Liver (tissue), 9 donors: ENCODE measurements around the gene XCL1. TPM values are rescaled to one million over a fixed set of nuclear protein-coding genes. Genes with fewer than 3 reads are reported as not detected.

ENCODE experiments used
- DNase-seq: peaks from one replicate; pipeline ENCODE4 v3.0.0-alpha.2; 2017; ENCODE audit warnings: low spot score
- H3K27ac ChIP-seq, 2 donors: one replicate each; pipeline ENCODE4 v1.7.0; 2013; ENCODE audit warnings: inconsistent platforms in 2 of 2, low read length in 2 of 2, control low read depth in 1 of 2, low read depth in 1 of 2, mild to moderate bottlenecking in 1 of 2
- H3K27me3 ChIP-seq, 4 donors: one replicate each; pipeline versions ENCODE4 v1.6.1 to v1.7.0; 2013; ENCODE audit warnings: low read length in 3 of 4, inconsistent platforms in 1 of 4, mild to moderate bottlenecking in 1 of 4, moderate library complexity in 1 of 4; ENCODE audit not compliant: control insufficient read depth in 4 of 4, insufficient read depth in 4 of 4
- H3K36me3 ChIP-seq, 4 donors: one replicate each; pipeline versions ENCODE4 v1.6.1 to v1.7.0; 2013; ENCODE audit warnings: low read length in 3 of 4, mild to moderate bottlenecking in 3 of 4, low read depth in 1 of 4, moderate library complexity in 1 of 4; ENCODE audit not compliant: control insufficient read depth in 4 of 4, insufficient read depth in 3 of 4
- H3K4me1 ChIP-seq, 4 donors: one replicate each; pipeline versions ENCODE4 v1.6.1 to v1.7.0; 2013; ENCODE audit warnings: low read length in 3 of 4, mild to moderate bottlenecking in 3 of 4, moderate library complexity in 1 of 4; ENCODE audit not compliant: control insufficient read depth in 4 of 4, insufficient read depth in 4 of 4
- H3K4me3 ChIP-seq, 3 donors: one replicate each; pipeline versions ENCODE4 v1.6.1 to v1.7.0; 2013; ENCODE audit warnings: low read length in 3 of 3, control low read depth in 1 of 3, low read depth in 1 of 3, mild to moderate bottlenecking in 1 of 3
- H3K9ac ChIP-seq, 2 donors: one replicate each; pipeline ENCODE4 v1.7.0; 2013; ENCODE audit warnings: low read length in 2 of 2, mild to moderate bottlenecking in 2 of 2, moderate library complexity in 2 of 2, control low read depth in 1 of 2, low read depth in 1 of 2
- H3K9me3 ChIP-seq, 4 donors: one replicate each; pipeline versions ENCODE4 v1.6.1 to v1.7.0; 2013; ENCODE audit warnings: low read length in 3 of 4; ENCODE audit not compliant: control insufficient read depth in 4 of 4
- EGR1 ChIP-seq, 2 donors: IDR thresholded peaks; 2 replicates each; pipeline ENCODE4 v1.6.1; 2016 to 2018; ENCODE audit warnings: antibody characterized with exemption in 2 of 2, low read depth in 2 of 2
- FOXA1 ChIP-seq: IDR thresholded peaks from 2 replicates; pipeline ENCODE4 v1.6.1; 2016; ENCODE audit warnings: antibody characterized with exemption
- FOXA2 ChIP-seq: IDR thresholded peaks from 2 replicates; pipeline ENCODE4 v1.6.1; 2016; ENCODE audit warnings: antibody characterized with exemption
- GABPA ChIP-seq, 2 donors: IDR thresholded peaks in 1 of 2; conservative IDR thresholded peaks in 1 of 2; 2 replicates each; pipeline ENCODE4 v1.6.1; 2016; ENCODE audit warnings: antibody characterized with exemption in 2 of 2, mild to moderate bottlenecking in 1 of 2, moderate library complexity in 1 of 2
- HNF4A ChIP-seq, 2 donors: conservative IDR thresholded peaks; 2 replicates each; pipeline ENCODE4 v1.6.1; 2016; ENCODE audit warnings: antibody characterized with exemption in 2 of 2, mild to moderate bottlenecking in 2 of 2
- JUND ChIP-seq, 2 donors: IDR thresholded peaks; 2 replicates each; pipeline ENCODE4 v1.6.1; 2016; ENCODE audit warnings: antibody characterized with exemption in 2 of 2
- MAX ChIP-seq: IDR thresholded peaks from 2 replicates; pipeline ENCODE4 v1.6.1; 2016; ENCODE audit warnings: antibody characterized with exemption
- RAD21 ChIP-seq, 2 donors: IDR thresholded peaks; 2 replicates each; pipeline ENCODE4 v1.6.1; 2016; ENCODE audit warnings: antibody characterized with exemption in 2 of 2, mild to moderate bottlenecking in 2 of 2
- REST ChIP-seq: IDR thresholded peaks from 2 replicates; pipeline ENCODE4 v1.6.1; 2016; ENCODE audit warnings: antibody characterized with exemption, mild to moderate bottlenecking
- RXRA ChIP-seq, 2 donors: IDR thresholded peaks; 2 replicates each; pipeline ENCODE4 v1.6.1; 2017 to 2018; ENCODE audit warnings: antibody characterized with exemption in 2 of 2, mild to moderate bottlenecking in 1 of 2
- TAF1 ChIP-seq: conservative IDR thresholded peaks from 2 replicates; pipeline ENCODE4 v1.6.1; 2016; ENCODE audit warnings: antibody characterized with exemption, mild to moderate bottlenecking
- YY1 ChIP-seq: IDR thresholded peaks from 2 replicates; pipeline ENCODE4 v1.6.1; 2016; ENCODE audit warnings: antibody characterized with exemption, mild to moderate bottlenecking
- ZBTB33 ChIP-seq: IDR thresholded peaks from 2 replicates; pipeline ENCODE4 v1.6.1; 2016; ENCODE audit warnings: antibody characterized with exemption
- polyA plus RNA-seq, 2 donors: library from polyadenylated mRNA; stranded (reverse) in 1 of 2; unstranded in 1 of 2; fragments of 200-250 nt in 1 of 2; fragments of >200 nt in 1 of 2; fragmentation: Nextera tagmentation in 1 of 2; extraction: Ambion mirVana in 1 of 2; gene quantifications; one replicate each; pipeline versions ENCODE4 v1.2.1 to v1.2.3, GENCODE V29; 2013 to 2015
- total RNA-seq, 2 donors: library from RNA; depleted of rRNA; stranded (reverse); fragments of >200 nt; gene quantifications; one replicate each; pipeline ENCODE4 v1.2.3, GENCODE V29; 2014
- donor health status: healthy.
- donor health status: healthy.
- donor health status: healthy.
- donor health status: healthy.
- donor health status: healthy.

Gene XCL1
- total and polyA plus RNA-seq, 4 donors: 0.17 to 0.33 (median 0.22) TPM

- TF ChIP-seq FOXA2 (no peak), ZBTB33 (no peak), GABPA (IDR thresholded peaks at IDR 0.05 in 1 of 2, conservative IDR thresholded peaks at IDR 0.05 in 1 of 2) (no peak), RAD21 (IDR thresholded peaks at IDR 0.05) (no peak), FOXA1 (no peak), EGR1 (IDR thresholded peaks at IDR 0.05; ENCODE audit: low read depth in 2 of 2) (no peak), MAX (no peak), TAF1 (no peak), RXRA (IDR thresholded peaks at IDR 0.05) (no peak), YY1 (no peak), HNF4A (conservative IDR thresholded peaks at IDR 0.05) (no peak), REST (no peak), JUND (IDR thresholded peaks at IDR 0.05) (no peak)
- H3K27ac ChIP-seq: no peak overlapping the region
- no peaks in the 10 kb centered on the region for H3K36me3 ChIP-seq
- DNase-seq: no peak
- no peaks in the 10 kb centered on the region for H3K9me3 ChIP-seq
- peaks cover 7 to 29% (median 9%) of the 10 kb centered on the region in 4 donors for H3K4me1 ChIP-seq
- no peaks in the 10 kb centered on the region for H3K27me3 ChIP-seq
- H3K9ac ChIP-seq: no peak overlapping the region
- no peak overlapping the region for H3K4me3 ChIP-seq
Measured at GRCh38 chr1:168556647-168557046, 19.8 kb upstream of the XCL1 start.

- no peak for TF ChIP-seq ZBTB33
- TF ChIP-seq FOXA2: no peak
- TF ChIP-seq EGR1 (IDR thresholded peaks at IDR 0.05; ENCODE audit: low read depth in 2 of 2): no peak
- Histone ChIP-seq H3K9me3 (no peaks in the 10 kb centered on the region), H3K4me3 (no peak overlapping the region), H3K4me1 (peaks cover 0 to 2% (median under 1%) of the 10 kb centered on the region in 4 donors), H3K36me3 (no peaks in the 10 kb centered on the region), H3K27ac (no peak overlapping the region), H3K27me3 (no peaks in the 10 kb centered on the region), H3K9ac (no peak overlapping the region)
- no peak for DNase-seq
Measured at GRCh38 chr1:168560370-168560769, 16.0 kb upstream of the XCL1 start.
